UCSD-AML1 (cell line): ENCODE results near the gene ZFP14.

ENCODE experiments used
- DNase-seq: peaks from one replicate; lab custom pipeline; 2025; ENCODE audit not compliant: unreplicated experiment; lab: John Stamatoyannopoulos, UW

The ZFP14 gene

DNA sequence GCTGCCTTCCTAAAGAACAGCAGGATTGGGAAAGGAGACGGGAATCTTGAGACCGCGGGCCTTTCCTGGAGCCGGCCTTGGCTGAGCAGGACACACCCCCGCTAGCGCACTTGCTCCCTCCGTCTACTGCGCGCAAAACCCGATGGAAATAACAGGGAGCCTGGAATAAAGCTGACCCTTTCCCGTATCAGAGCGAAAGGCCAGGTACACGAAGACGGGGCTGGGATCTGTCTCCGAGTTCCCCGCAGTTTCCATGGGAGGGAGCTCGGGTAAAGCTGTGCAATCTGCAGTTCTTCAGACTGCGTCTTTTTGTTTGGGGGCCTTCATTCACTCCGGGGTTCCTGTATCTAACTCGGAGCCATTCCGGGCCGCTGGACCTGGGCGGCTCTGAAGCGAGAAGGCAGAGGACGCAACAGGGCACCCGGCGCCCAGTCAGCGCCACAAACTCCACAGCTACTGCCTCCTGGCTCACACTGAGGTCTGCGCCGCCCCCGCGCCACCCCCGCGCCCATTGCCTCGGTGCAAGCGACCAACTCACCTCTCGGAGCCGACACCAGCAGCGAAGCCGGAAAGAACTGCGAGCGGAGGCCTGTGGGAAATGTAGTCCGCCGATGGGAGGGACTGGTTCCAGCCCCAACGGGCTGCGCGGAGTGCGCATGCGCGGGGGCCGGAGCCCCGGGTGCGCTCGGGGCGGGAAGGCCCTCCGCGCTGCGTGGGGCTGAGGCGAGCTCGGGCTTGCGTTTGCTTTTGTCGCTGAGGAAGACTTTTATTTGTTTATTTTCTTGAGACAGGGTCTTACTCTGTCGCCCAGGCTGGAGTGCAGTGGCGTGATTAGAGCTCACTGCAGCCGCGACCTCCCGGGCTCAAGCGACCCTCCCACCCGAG is at the start of gene ZFP14:
ZFP14 (minus strand) TSS at position 577 of the 885 bp plus-strand sequence. CDS start 11,309 bp downstream, outside the sequence.
- DNase-seq = peak; percentile 92

DNA sequence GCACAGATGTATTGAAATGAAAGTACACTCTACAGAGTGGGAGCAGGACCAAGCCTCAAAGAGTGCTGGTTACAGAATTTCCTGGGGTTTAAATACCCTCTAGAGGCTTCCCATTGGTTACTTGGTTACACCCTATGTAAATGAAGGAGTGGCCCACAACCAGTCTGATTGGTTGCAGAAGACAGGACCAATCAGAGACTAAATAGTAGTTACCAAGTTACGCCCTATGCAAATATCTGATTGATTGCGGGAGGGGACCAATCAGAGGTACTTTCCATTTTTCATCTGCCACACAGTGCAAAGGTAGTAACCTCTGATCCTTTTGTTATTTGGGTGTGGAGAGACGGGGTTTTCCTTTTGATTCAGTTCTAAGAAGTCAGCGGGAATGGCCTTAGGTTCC is 44.9 kb upstream of the ZFP14 start:
- DNase-seq = no peak

GRCh38 chr19:36421749-36422481 is 42.9 kb upstream of the ZFP14 start:
- no peak for DNase-seq

GRCh38 chr19:36420961-36421748 is 42.2 kb upstream of the ZFP14 start:
- no peak for DNase-seq

DNA sequence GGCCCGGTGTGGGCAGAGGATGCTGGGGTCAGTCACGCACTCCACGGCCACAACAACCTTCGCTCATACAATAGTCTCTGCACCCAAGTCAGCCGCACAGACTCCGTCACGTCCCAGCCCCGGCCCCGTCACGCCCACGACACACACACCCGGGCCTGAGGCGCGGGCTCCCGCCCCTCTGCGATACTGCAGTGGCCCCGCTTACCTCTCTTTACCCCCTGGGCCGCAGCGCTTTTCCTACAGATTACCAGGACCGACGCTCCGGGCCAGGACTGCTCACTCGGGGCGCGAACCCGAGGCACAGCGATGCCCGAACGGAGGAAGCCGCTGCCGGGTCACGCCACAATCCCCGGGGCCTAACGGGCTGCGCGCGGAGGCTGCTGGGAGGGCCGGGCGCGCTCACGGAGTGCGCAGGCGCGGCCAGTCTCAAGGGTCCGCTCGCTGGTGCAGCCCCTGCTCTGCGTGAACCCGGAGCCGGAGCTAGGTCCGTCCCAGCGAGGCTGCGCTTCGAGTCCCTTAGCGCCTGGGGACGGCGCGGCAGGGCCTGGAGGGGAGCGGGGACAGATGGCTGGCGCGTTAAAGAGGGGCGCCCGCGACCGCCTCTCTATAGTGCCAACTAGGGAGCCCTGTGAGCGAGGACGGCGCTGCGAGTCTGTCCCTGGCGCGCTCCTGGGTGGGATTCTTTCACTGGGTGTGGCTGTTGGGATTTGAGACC is 39.4 kb upstream of the ZFP14 start, which contains the start of gene ZFP82:
ZFP82 (minus strand) TSS at position 358 of the 715 bp plus-strand sequence. CDS start 8,855 bp downstream, outside the sequence.
- peak; percentile 75 for DNase-seq

DNA sequence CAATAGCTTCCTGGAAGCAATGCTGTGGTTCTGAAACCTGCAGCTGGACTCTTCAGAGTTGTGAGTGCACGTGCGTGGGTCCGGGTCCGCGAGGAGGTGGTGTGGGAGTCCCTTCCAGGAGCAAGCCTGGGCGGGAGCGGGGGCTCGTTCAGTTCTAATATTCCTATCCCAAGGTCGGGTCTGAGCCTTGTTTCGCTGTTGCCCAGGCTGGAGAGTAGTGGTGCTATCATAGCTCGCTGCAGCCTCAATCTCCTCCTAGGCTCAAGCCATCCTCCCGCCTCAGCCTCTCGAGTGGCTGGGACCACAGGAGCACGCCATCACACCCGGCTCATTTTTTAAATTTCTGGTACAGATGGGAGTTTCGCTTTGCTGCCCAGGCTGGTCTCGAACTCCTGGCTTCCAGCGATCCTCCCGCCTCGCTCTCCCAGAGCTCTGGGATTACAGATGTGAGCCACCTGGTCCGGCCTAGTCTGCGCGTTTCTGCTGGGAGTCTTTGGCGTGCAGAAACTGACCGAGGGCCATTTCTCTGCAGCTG is 38.8 kb upstream of the ZFP14 start:
- DNase-seq = no peak

- no peak for DNase-seq
These were observed 30.8 kb upstream of the ZFP14 start for GRCh38 chr19:36409841-36410240.

DNA sequence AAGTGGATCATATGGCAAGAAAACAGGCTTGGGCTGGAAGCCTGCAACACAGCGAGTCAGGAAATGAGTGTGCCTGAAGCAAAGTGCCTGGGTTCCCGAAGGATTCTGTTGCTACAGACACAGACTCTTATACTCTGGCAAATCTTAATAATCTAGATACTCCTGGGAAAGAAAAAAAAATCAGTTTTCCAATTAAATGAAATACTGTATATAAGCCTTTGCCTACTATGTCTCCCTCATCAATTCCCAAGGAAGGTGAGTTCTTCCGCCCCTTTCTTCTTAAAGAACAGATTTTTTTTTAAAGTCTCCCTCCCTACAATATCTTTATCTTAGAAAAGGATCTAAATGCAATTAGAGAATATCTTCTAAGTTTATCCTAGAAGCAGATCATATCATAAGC is 29.1 kb upstream of the ZFP14 start:
- DNase-seq = no peak

GRCh38 chr19:36404498-36404897 is 25.5 kb upstream of the ZFP14 start:
- DNase-seq = no peak

- no peak for DNase-seq
These were observed 22.5 kb upstream of the ZFP14 start for GRCh38 chr19:36401475-36401874.

GRCh38 chr19:36398571-36398970 is 19.6 kb upstream of the ZFP14 start:
- DNase-seq = no peak

DNA sequence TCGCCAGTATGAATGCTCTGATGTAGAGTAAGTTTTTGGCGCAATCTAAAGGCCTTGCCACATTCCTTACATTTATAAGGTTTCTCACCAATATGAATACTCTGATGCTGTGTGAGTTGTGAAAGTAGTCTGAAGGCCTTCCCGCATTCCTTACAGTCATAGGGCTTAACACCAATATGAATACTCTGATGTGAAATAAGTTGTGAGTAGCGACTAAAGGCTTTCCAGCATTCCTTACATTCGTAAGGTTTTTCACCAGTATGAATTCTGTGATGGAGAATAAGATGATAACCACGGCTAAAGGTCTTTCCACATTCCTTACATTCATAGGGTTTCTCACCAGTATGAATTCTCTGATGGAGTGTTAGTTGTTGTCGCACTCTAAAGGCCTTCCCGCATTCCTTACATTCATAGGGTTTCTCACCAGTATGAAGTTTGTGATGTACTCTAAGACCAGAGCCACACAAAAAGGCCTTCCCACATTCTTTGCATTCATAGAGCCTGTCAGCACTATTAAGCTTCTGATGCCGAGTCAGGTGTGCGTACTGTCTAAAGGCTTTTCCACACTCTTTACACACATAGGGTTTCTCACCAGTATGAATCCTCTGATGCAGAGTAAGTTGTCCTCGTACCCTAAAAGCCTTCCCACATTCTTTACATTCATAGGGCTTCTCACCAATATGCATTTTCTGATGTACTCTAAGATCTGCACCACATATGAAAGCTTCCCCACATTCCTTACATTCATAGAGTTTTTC is 14.1 kb upstream of the ZFP14 start:
- no peak for DNase-seq

- no peak for DNase-seq
These were observed 464 bp upstream of the ZFP14 start for GRCh38 chr19:36379510-36379819.

DNA sequence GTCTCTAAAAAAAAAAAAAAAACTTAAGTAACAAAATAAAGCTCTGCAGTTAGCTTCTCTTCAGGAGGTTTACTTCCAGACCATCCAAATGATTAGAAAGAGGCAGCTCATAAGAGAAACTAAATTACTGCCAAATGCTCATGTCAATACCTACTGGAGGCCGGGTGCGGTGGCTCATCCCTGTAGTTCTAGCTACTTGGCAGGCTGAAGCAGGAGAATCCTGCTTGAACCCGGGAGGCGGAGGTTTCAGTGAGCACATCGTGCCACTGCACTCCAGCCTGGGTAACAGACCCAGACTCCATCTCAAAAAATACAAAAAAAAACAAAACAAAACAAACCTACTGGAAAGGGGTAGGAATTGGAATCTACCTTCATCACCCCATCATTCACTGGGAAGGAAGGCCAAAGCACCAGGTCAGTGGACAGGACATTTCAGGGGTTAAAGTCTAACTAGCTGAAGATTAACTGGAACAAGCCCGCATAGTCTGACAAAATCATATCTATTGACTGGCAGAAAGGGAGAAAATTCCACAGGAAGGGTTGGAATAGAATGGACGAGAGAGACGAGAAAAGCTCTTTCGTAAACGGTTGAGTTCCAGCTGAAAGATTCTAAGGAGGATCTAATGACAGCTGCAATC is 1.3 kb downstream of the ZFP14 start:
- no peak for DNase-seq

DNA sequence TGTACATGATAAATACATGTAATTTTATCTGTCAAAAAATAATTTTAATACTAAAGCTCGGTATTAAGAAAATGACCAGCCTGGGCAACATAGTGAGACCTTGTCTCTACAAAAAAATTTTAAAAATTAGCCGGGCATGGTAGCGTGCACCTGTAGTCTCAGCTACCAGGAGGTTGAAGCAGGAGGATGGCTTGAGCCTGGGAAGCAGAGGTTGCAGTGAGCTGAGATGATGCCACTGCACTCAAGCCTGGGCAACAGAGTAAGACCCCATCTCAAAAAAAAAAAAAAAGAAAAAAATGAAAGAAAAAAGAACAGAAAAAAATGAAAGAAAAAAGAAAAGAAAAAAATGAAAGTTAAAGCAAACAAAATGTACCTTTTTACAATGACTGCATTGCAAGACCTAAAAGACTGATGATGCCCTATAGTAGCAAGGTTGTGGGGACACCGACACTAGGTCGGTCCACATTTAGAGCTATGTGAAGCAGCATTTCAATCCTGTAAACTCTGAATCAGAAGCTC is 5.3 kb downstream of the ZFP14 start:
- no peak for DNase-seq

- no peak for DNase-seq
These were observed 7.1 kb downstream of the ZFP14 start for GRCh38 chr19:36371886-36372285.

DNA sequence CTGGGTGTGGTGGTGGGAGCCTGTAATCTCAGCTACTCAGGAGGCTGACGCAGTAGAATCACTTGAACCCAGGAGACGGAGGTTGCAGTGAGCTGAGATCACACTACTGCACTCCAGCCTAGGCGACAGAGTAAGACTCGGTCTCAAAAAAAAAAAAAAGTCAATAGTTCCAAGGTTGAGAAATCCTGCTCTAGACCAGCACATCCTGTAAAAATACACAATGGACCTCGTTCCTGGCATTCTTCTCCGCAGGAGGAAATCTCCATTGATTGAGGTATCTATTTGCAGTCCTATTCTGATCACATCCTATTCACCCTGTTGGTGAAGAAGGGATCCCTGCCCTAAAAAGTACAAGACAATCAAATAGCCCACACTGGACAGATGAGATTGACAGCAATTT is 15.2 kb downstream of the ZFP14 start:
- no peak for DNase-seq

DNA sequence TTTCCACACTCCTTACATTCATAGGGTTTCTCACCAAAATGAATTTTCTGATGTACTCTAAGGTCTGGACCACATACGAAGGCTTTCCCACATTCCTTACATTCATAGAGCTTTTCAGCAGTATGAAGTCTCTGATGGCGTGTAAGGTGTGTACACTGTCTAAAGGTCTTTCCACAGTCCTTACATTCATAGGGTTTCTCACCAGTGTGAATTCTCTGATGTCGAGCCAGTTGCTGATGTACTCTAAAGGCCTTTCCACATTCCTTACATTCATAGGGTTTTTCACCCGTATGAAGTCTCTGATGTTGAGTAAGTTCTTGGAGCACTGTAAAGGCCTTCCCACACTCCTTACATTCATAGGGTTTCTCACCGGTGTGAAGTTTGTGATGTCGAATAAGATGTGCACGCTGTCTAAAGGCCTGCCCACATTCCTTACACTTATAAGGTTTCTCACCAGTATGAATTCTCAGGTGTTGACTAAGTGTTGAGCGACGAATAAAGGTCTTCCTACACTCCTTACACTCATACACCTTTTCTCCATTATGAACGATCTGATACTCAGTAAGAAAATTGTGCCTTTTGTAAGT is 38.1 kb downstream of the ZFP14 start:
- no peak for DNase-seq
